EH (cell line): ENCODE results near the gene C11orf97.
A peak's percentile ranks its signal among the peaks of the same experiment; 100 is the strongest.
"Not testable (repeated sequence)": the region's sequence is repeated elsewhere in the genome, so short reads cannot be mapped to it uniquely, and the experiment has no call there.

ENCODE experiments used
- DNase-seq: peaks from one replicate; pipeline ENCODE4 v3.0.0-alpha.2; 2015; ENCODE audit warnings: low read depth

Gene C11orf97, protein sequence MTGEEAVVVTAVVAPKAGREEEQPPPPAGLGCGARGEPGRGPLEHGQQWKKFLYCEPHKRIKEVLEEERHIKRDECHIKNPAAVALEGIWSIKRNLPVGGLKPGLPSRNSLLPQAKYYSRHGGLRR

DNA sequence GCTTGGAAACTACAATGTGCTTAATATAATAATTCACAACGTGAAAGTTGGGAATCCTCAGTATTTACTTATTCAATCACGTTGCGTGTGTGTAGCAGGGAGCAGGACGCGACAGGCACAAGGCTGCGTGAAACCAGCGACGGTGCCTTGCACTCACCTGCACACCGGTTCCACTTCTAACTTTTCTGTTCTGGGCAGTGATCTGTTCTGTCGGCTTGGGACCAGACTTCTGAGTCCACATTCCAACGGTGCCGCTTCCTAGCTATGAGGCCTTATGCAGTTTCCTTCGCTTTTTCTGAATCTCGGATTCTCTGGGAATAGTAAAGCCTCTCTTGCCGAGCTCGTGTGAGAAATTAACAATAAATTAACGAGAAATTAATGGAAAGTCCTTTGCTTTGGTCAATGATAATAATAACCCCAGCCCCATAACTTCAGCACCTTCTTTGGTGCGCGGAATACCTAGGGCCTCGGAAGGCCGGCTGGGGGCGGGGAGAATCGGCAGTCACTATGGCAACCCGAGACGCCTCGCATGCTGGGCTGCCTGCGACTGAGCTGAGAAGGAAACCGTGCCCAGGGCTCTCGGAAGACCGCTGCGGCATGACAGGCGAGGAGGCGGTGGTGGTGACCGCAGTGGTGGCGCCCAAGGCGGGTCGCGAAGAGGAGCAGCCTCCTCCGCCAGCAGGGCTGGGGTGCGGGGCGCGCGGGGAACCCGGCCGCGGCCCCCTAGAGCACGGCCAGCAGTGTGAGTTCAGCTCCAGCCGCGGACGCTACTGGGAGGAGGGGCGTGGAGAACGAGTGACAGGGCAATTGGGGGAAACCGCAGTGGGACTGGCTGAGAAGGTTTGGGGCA lies at the start of gene C11orf97:
C11orf97 (plus strand) TSS at position 530 of the 850 bp plus-strand sequence; CDS start at position 598, 68 bp downstream.
- DNase-seq: peak; percentile 66

DNA sequence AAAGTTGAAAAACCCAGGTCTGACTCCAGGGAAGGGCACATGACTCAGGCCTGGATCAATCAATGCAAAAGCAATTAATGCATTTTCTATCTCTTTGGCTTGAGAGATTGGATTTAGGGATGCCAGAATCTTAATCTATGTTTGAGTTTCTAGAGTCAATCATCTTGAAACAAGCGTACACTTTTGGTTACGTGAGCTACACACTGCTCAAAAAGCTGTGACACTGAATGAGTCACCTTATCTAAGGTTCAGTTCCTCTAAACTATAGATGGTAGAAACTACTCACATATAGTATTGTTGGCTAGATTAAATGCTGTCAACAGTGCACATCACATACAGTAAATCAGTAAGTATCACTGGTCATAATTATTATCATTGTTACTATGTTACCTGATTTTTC lies 42.8 kb upstream of the C11orf97 start:
- DNase-seq: no peak

DNA sequence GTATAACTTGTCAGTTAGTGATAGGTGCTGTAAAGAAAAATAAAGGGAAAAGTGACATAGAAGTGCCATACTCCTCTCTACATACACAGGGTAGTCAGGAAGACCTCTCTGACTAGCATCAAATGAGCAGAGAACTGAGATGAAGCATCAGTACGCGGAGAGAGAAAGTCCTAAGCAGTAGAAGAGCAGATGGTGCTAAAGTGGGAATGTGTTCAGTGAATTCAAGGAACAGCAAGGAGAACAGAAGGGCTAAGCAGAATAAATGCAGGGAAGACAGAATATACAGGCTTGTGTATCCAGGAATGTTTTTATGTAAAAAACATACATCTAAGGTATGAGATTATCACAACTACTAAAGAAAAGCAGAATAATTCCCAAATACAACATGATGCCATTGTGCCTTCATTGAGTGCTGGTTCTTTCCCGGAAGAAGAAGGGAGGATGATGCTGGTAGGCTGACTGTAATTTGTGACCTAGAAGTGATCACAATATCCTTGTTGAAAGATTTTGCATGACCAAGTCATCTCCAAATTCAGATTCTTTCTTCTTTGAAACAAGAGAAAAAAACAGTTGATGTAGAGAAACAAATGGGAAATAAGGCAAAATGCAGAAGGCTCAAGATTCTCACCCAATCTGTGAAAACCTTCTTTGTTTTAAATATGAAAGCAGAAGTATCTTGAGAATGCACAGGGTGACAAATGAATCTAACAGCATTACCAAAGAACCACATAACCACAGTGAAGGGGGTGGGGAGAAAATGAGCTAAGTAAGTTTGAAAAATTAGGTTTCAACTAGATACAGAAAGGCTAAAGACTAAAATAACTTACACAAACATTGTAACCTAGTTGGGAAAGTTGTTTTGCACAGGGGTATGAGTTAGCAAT lies 39.1 kb upstream of the C11orf97 start:
- peak; percentile 15 for DNase-seq

DNA sequence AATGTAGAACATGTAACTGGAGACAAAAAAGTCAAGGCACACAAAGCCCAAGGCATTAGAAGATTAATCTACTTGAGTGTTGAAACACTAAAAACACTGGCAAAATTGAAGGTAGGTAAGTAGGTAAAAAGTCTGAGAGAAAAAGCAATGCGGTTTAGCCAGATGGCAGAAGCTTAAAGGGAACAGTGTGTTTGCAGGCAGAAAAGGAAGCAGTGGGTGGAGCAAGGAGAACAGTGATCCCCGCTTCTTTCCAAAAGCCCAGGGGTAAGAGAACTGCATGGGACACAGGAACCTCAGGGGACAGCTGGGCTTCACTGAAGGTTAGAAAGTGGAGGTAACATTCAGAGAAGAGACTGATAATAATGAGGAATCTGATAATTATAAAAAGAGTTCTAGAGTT lies 34.6 kb upstream of the C11orf97 start:
- no peak for DNase-seq

DNA sequence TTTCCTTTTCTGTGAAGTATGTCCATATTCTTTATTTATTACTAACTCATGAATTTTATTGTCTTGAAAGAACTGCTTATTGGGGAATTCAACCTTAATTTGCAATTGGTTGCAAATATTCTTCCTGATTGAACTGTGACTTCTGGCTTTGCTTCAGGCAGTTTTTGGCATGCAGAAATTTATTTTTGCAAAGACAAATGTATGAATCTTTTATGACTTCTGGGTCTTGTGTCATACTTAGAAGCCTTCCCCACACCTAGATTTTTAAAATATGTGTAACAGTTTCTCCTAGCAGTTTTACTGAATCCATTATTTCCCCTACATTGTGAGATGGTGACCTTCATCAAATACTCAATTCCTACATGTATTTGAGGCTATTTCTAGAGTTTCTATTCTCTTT lies 30.9 kb upstream of the C11orf97 start:
- no peak for DNase-seq

DNA sequence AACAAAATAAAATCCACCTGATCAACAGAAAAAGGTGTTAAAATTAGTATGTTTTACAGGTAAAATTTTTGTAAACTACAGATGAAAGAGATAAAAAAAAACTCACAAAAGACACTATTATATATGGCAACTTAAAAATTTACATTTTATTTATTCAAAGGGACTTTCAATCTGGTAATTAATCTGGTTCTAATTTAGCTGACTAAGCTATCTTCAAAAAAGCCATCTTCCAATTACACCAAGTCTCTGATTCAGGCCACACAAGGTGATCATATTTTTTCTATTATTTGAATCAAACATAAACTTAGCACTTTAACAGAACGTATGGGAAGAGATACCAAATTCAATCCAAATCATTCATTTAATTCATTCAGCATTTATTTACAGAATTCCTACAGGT lies 26.2 kb upstream of the C11orf97 start:
- no peak for DNase-seq

DNA sequence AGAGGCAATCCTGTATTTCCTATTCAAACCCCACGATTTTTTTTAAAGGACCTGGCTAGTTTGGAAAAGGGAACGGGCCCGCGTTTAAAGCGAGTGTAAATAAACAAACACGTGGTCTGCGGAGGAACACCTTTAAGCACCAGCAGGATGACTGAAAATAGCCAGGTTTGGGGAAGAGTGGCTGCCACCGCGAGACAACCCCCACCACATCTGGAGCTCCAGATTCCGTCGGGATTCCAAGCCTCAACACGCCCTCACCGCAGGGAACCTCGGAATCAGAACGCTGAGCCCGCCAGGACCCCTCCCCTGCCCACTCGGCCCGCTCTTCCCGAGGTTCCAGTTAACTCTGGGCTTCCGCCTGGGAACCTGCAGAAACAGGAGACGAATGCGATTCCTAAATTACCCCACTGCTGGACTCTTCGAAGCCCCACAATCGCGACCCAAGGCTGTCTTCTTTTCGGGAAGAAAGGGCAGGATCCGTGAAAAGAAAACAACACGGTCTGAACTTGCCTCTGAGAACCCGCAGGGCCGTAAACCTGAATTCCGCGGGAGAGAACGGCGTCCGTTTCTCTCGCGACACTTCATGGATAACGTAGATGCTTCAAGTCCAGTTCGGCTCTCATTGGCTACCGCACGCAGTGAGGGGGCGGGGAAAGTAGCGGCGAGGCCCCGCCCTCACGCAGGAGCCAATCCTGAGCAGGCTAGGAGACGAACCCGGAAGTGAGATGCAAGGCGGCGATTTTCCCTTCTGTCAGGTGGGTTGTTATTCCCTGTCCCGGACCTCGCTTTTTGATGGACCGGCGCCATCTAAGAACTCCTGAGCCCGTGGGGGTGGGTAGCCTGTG lies 18.8 kb upstream of the C11orf97 start, which contains the start of the genes ANKRD49 and MRE11:
ANKRD49 (plus strand) TSS at position 704 of the 845 bp plus-strand sequence. CDS start 2,710 bp downstream, outside the sequence.
MRE11 (minus strand) TSS at position 564 of the 845 bp plus-strand sequence. CDS start 1,043 bp downstream, outside the sequence.
- peak; percentile 98 for DNase-seq

DNA sequence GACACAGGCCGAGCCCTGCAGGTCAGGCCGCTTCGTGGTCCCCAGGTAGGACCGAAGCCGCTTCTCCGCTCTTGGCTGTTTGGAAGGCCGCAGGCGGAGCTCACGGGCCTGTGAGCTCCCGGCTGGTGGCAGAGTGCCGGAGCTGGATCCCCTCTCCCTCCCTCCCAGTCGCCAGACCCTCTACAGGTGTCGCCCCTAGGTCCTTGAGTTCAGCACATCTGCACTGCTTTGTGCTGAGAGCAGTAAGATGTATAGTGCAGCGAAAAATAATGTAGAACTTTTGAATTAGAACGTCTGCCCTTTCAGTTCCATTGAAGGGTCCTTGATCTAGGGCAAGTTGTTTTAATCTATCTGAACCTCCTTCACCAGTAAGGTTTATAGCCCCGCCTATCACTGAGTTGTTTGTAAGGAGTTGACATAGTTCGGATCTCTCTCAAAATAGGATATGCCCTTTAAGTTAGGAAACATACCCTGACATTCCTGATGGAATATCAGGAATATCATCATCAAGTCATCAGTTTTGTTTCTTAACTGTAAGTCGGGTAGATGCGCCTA lies 18.1 kb upstream of the C11orf97 start:
- DNase-seq: no peak

DNA sequence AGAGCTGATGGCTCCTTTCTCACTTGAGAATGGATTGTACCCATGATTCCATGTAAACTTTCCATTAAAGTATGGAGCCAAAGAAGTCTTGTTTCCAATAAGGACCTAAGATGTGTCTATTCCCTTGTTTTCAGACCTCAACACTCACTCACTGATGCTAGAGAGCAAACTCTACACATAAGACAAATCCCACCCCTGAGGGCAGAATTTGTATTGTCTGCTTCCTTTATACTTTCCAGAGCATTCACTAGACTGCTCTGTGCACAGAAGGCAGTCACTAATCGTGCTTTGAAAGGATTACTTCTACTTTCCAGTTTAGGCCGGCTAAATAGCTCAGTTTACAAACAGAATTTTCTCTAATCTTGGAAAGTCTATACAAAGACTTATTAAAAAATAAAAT lies 12.1 kb upstream of the C11orf97 start:
- DNase-seq: no peak

DNA sequence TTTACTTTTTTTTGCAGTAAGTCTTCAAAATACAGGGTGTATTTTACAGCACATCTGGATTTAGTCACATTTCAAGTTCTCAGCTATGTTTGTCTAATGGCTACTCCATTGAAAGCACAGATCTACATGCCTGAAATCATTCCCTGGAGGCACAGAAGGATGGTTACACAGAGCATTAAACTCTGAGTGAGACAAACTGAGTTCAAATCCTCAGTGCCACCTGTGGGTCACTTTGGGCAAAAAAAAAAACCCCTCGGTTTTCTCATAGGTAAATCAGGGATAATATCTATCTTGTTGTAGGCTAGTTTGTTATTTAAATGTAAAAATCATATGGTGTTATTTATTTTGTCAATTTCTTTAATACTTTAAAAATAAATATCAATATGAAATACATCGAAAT lies 10.7 kb upstream of the C11orf97 start:
- DNase-seq: no peak

DNA sequence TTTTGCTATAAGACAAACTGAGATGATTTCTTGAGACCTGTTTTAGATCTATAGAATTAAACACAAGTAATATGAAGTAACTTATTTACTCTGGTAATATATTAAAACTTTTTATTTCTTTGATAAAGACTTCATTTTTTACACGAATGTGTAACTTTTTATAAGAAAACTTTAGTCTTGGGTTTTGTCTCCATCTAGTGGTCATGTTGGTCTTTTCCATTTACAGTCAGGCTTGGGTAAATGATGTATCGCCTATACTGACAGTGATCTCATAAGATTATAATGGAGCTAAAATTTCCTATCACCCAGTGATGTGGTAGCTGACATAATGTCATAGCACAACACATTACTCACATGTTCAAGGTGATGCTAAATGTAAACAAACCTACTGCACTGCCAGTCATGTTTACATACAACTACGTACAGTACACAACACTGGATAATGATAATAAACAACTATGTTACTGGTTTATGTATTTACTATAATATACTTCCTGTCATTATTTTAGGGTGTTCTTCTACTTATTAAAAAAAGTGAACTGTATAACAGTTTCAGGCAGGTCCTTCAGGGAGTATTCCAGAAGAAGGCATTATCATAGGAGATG lies 7.5 kb upstream of the C11orf97 start:
- DNase-seq: peak; percentile 65

DNA sequence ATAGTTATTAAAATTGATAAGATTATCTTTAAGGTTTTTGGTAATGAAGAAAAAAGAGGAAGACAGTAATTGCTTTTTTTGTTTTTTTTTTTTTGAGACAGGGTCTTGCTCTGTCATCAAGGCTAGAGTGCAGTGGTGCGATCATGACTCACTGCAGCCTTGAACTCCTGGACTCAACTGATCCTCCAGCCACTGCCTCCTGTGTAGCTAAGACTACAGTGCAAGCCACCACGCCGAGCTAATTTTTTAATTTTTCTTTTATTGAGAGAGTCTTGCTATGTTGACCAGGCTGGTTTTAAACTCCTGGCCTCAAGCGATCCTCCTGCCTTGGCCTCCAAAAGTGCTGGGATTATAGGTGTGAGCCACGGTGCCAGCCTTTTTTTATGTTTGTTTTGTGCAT lies 5.7 kb upstream of the C11orf97 start:
- not testable (repeated sequence) for DNase-seq

DNA sequence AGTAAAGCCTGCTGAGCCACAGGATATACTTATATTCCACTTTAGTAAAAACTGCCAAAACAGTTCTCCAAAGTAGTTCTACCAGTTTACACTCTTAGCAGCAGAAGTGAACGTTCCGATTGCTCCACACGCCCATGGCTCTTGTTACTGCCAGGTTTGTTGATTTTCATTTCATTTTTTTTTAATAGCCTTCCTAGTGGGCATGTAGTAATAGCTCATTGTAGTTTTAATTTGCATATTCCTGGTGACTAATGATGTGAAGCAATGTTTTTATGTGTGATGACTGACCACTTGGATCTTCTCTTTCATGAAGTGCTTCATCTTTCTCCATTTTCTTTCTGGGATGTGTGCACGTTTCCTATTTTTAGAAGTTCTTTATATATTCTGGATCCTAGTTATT lies 4.8 kb upstream of the C11orf97 start:
- DNase-seq: peak; percentile 24

DNA sequence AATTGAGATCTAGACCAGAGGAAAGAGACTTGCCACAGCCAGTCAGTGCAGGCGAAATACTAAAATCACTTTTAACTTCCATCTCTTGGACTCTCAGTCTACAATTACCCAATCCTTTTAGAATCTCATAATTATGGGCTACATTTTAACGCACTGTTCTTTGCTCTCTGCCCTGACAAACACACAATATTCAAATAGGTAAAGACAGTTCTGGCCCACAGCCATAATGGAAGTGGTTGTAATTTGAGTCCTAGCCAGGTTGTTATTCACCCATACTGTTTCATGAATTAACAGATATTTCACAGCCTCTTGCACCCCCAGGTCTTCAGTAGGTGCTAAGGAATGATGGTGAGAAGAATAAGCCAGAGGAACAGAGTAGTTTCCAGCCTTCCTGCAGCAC lies 830 bp downstream of the C11orf97 start:
- no peak for DNase-seq

DNA sequence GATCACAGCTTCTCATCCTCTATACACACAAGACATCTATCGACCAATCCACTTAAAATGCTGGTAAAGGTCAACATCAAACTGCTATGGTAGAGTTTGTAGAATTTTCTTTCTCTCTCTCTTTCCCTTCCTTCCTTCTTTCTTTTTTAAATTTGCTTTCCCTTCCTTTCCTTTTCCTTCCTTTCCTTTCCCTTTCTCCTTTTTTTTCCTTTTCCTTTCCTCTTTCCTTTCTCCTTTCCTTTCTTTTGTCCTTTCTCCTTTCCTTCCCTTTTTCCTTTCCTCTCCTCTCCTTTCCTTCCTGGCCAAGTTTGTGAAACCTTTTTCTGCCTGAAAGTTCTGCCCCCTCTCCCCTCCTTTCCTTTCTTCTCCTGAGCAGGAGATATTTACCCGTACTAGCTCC lies 3.1 kb downstream of the C11orf97 start:
- DNase-seq: no peak

DNA sequence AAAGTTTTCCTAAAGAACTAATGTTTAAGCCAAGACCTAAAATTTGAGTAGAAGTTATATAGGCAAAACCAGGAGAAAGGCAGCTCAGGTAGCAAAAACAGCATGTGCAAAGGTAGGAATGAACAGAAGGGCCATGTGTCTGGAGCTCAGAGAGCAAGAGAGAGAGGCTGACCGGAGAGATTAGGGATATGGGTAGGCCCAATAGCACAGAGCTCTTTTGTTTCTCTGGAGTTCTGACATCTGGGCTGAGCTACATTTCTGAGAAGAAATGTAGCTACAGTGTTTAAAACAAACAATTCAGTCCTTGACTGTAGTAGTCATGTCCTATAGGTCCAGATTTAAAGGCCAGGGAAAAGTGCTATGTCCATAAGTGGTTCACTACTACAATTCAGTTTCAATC lies 4.5 kb downstream of the C11orf97 start:
- DNase-seq: no peak

DNA sequence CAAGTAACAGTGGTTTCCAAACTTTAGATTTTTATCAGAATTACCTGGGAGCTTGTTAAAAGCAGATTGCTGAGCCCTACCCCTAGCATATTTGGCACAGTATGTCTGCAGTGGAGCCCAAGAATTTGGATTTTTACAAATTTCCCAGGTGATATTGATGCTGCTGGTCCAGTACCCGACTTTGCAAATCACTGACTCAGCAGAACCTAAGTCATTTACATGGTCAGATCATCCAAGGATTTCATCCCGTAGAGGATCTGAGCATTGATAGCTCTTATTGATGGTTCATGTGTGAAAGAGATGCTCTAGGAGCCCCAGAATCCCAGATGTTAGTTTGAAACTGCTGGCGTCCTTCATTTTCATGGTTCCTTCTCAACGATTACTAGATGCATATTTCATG lies 6.0 kb downstream of the C11orf97 start:
- DNase-seq: no peak

DNA sequence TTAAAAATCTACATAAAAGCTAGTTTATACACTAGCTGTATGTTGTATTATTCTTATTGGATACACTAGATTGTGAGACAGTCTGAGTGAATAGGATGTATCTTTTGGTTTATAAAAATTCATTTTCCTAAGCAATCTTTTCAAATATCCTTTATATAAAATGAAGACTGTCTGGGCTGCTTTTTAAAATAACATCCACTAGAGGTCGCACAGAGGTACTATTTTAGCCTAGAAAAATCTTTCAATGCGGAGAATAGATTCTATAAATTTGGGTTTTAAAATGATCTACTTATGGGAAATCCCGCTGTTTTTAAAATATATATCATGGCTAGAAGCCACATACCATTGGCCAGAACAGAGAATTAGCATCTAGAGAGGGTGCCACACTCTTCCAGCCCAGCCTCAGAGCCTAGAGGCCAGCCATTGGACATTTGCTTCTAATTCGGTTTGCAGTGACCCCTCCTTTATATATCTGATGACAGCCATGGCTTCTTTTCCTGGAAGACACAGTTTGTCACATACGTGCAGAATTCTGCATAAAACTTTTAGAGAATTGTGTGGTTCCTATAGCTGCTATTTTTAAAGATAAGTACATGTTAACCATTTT lies 7.3 kb downstream of the C11orf97 start:
- peak; percentile 47 for DNase-seq

DNA sequence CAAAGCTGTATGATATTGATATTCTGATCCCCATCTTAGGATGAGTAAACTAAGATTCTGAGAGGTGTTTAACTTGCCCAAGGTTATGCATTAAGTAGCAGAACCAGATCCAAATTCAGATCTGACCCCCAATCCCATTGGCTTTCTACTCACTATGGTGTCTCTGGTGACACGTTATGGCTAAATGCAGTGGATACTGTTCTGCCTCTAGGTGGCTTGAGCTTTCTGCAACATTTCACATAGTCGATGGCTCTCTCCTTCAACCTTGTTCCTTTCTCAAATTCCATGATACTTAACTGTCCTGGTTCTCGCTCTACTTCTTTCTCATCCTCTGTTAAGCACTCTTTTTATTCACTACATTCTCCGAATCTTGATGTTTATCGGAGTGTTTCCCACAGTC lies 9.4 kb downstream of the C11orf97 start:
- DNase-seq: peak; percentile 41

DNA sequence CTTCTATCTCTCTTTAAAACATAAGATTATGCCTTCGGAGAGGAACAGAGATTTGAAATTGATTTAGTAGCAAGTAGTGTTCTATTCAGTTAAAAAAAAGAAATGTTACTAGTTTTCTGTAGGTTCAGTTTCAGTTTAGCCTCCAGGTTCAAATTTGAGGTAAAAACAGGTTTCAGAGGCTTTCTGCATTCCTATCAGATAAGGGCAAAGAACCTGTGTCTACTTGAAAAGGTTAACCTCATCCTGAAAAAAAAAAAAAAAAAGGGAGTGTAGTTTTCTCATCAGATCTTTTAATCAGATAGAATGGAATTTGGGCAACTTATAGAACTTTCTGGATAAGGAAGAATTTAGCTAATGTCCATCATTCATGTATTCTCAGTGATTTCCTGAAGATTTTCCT lies 12.1 kb downstream of the C11orf97 start:
- no peak for DNase-seq
